ENCODE results near the gene VASH2.

- TF ChIP-seq REST (IDR thresholded peaks at IDR 0.05; ENCODE audit: borderline replicate concordance) (no peak), RAD21 (conservative IDR thresholded peaks at IDR 0.05) (no peak), CTCF (IDR thresholded peaks at IDR 0.05; ENCODE audit: poor library complexity, severe bottlenecking) (no peak), TAF1 (IDR thresholded peaks at IDR 0.05; ENCODE audit: low read depth) (no peak), EP300 (conservative IDR thresholded peaks at IDR 0.05; ENCODE audit: poor library complexity, severe bottlenecking) (no peak), POLR2AphosphoS5 (IDR thresholded peaks at IDR 0.05) (no peak), EZH2 (IDR thresholded peaks at IDR 0.05; ENCODE audit: borderline replicate concordance, insufficient read depth, low read length, poor library complexity, severe bottlenecking) (no peak), MXI1 (conservative IDR thresholded peaks at IDR 0.05; ENCODE audit: poor library complexity, severe bottlenecking) (no peak), SMC3 (conservative IDR thresholded peaks at IDR 0.05; ENCODE audit: poor library complexity) (no peak)
Measured at GRCh38 chr1:212937034-212937433, 13.3 kb upstream of the VASH2 start.
